KMS-11 (cell line): ENCODE measurements around the gene LCMT1.

Experiments
- H2AFZ ChIP-seq: fragments of 200-600 bp; sonication (generic); 2 replicates; pipeline ENCODE4 v1.6.1; 2016; ENCODE audit warnings: antibody characterized with exemption, mixed run types, low read depth
- H3K27ac ChIP-seq: fragments of 200-600 bp; sonication (generic); 2 replicates; pipeline ENCODE4 v1.6.1; 2016; ENCODE audit warnings: mild to moderate bottlenecking, mixed run types
- H3K27me3 ChIP-seq: fragments of 200-600 bp; sonication (generic); 2 replicates; pipeline ENCODE4 v1.6.1; 2017; ENCODE audit warnings: mild to moderate bottlenecking, low read depth, mixed run types, moderate library complexity; ENCODE audit not compliant: insufficient read depth
- H3K36me3 ChIP-seq: fragments of 200-600 bp; sonication (generic); 2 replicates; pipeline ENCODE4 v1.6.1; 2017; ENCODE audit warnings: mild to moderate bottlenecking, mixed run types; ENCODE audit not compliant: insufficient read depth
- H3K4me1 ChIP-seq: fragments of 200-600 bp; sonication (generic); 2 replicates; pipeline ENCODE4 v1.6.1; 2016; ENCODE audit warnings: mild to moderate bottlenecking, low read depth, mixed run types; ENCODE audit not compliant: poor library complexity, severe bottlenecking
- H3K4me2 ChIP-seq: fragments of 200-600 bp; sonication (generic); 2 replicates; pipeline ENCODE4 v1.7.0; 2016; ENCODE audit warnings: mild to moderate bottlenecking, mixed run types
- H3K4me3 ChIP-seq: fragments of 200-600 bp; sonication (generic); IDR thresholded peaks from 2 replicates; pipeline ENCODE4 v1.6.1; 2017; ENCODE audit warnings: low read depth, low read length, mixed read lengths; ENCODE audit not compliant: insufficient read depth
- H3K79me2 ChIP-seq: fragments of 200-600 bp; sonication (generic); 2 replicates; pipeline ENCODE4 v1.6.1; 2016; ENCODE audit warnings: low read depth, mixed run types; ENCODE audit not compliant: insufficient read depth
- H3K9ac ChIP-seq: fragments of 200-600 bp; sonication (generic); 2 replicates; pipeline ENCODE4 v1.6.1; 2016; ENCODE audit warnings: mild to moderate bottlenecking, mixed run types
- H4K20me1 ChIP-seq: fragments of 200-600 bp; sonication (generic); 2 replicates; pipeline ENCODE4 v1.6.1; 2016; ENCODE audit warnings: mild to moderate bottlenecking, mixed run types; ENCODE audit not compliant: insufficient read depth
- CTCF ChIP-seq: fragments of 200-600 bp; sonication (generic); conservative IDR thresholded peaks from 2 replicates; pipeline ENCODE4 v1.6.1; 2017; ENCODE audit warnings: low read depth, mild to moderate bottlenecking, antibody characterized with exemption, low read length, moderate library complexity, mixed read lengths

The LCMT1 gene

GRCh38 chr16:25065899-25066298 lies 45.6 kb upstream of the LCMT1 start:
- Histone ChIP-seq H3K9ac (no peak overlapping the region), H3K27ac (no peak overlapping the region), H3K36me3 (no peaks in the 10 kb centered on the region), H3K4me2 (peak overlapping the region; percentile 97; the same call in 1 of the 2 replicates), H3K4me1 (peaks cover 7% of the 10 kb centered on the region), H3K27me3 (no peaks in the 10 kb centered on the region; the same call in 1 of the 2 replicates), H4K20me1 (no peaks in the 10 kb centered on the region), H3K79me2 (no peaks in the 10 kb centered on the region), H2AFZ (peak overlapping the region; percentile 95), H3K4me3 (no peak overlapping the region)
- TF ChIP-seq CTCF = no peak

- no peak for TF ChIP-seq CTCF
- Histone ChIP-seq H3K27me3 (no peaks in the 10 kb centered on the region; the same call in 1 of the 2 replicates), H3K4me2 (peak overlapping the region; percentile 97), H3K4me1 (peaks cover 7% of the 10 kb centered on the region), H3K4me3 (no peak overlapping the region), H3K79me2 (no peaks in the 10 kb centered on the region), H3K27ac (no peak overlapping the region), H3K36me3 (no peaks in the 10 kb centered on the region), H3K9ac (peak overlapping the region; percentile 47; the same call in 1 of the 2 replicates), H2AFZ (peak overlapping the region; percentile 95), H4K20me1 (no peaks in the 10 kb centered on the region)
Observed at GRCh38 chr16:25066426-25066746, 45.2 kb upstream of the LCMT1 start.

- Histone ChIP-seq H3K79me2 (no peaks in the 10 kb centered on the region), H3K4me1 (peaks cover 7% of the 10 kb centered on the region), H2AFZ (peak overlapping the region; percentile 95), H3K4me2 (peak overlapping the region; percentile 97), H3K4me3 (no peak overlapping the region), H3K36me3 (no peaks in the 10 kb centered on the region), H3K27ac (no peak overlapping the region), H4K20me1 (no peaks in the 10 kb centered on the region), H3K9ac (peak overlapping the region; percentile 47; the same call in 1 of the 2 replicates), H3K27me3 (no peaks in the 10 kb centered on the region; the same call in 1 of the 2 replicates)
- TF ChIP-seq CTCF = no peak
Observed at GRCh38 chr16:25066747-25067631, 44.6 kb upstream of the LCMT1 start.

GRCh38 chr16:25073854-25074253 lies 37.7 kb upstream of the LCMT1 start:
- peaks cover 25% of the 10 kb centered on the region for H3K4me1 ChIP-seq
- H2AFZ ChIP-seq = no peak overlapping the region
- no peaks in the 10 kb centered on the region for H3K79me2 ChIP-seq
- H3K9ac ChIP-seq = no peak overlapping the region
- no peak overlapping the region for H3K4me2 ChIP-seq
- TF ChIP-seq CTCF = no peak
- no peaks in the 10 kb centered on the region for H3K36me3 ChIP-seq
- no peaks in the 10 kb centered on the region for H4K20me1 ChIP-seq
- no peaks in the 10 kb centered on the region; the same call in 1 of the 2 replicates for H3K27me3 ChIP-seq
- H3K4me3 ChIP-seq = no peak overlapping the region
- no peak overlapping the region for H3K27ac ChIP-seq
